GM12892 (cell line): ENCODE data around the gene KLK14.

Source experiments
- DNase-seq: peaks from one replicate; pipeline ENCODE4 v3.0.0; 2011; ENCODE audit not compliant: insufficient read length
- FAIRE-seq: peaks from 2 replicates; lab custom pipeline; 2011; peaks lifted over from hg19 to GRCh38; lab: Jason Lieb, UNC
- POLR2A ChIP-seq: IDR thresholded peaks from 2 replicates; pipeline ENCODE4 v1.6.1; 2011; ENCODE audit warnings: low read depth, low read length, control low read depth
- POLR2AphosphoS5 ChIP-seq: IDR thresholded peaks from 2 replicates; pipeline ENCODE4 v1.6.1; 2011; ENCODE audit warnings: low read depth, low read length, control low read depth
- TAF1 ChIP-seq: IDR thresholded peaks from 2 replicates; pipeline ENCODE4 v1.6.1; 2011; ENCODE audit warnings: low read depth, mild to moderate bottlenecking, control low read depth, low read length, borderline replicate concordance

The KLK14 gene

GRCh38 chr19:51093510-51094345, 11.0 kb upstream of the KLK14 start:
- FAIRE-seq (no peak), DNase-seq (no peak)
- TF ChIP-seq TAF1, result no peak
- TF ChIP-seq POLR2AphosphoS5, result no peak
- TF ChIP-seq POLR2A, result no peak

GRCh38 chr19:51093101-51093500, 10.4 kb upstream of the KLK14 start:
- FAIRE-seq (no peak), DNase-seq (no peak)
- TF ChIP-seq POLR2AphosphoS5 (no peak), TAF1 (no peak), POLR2A (no peak)

DNA sequence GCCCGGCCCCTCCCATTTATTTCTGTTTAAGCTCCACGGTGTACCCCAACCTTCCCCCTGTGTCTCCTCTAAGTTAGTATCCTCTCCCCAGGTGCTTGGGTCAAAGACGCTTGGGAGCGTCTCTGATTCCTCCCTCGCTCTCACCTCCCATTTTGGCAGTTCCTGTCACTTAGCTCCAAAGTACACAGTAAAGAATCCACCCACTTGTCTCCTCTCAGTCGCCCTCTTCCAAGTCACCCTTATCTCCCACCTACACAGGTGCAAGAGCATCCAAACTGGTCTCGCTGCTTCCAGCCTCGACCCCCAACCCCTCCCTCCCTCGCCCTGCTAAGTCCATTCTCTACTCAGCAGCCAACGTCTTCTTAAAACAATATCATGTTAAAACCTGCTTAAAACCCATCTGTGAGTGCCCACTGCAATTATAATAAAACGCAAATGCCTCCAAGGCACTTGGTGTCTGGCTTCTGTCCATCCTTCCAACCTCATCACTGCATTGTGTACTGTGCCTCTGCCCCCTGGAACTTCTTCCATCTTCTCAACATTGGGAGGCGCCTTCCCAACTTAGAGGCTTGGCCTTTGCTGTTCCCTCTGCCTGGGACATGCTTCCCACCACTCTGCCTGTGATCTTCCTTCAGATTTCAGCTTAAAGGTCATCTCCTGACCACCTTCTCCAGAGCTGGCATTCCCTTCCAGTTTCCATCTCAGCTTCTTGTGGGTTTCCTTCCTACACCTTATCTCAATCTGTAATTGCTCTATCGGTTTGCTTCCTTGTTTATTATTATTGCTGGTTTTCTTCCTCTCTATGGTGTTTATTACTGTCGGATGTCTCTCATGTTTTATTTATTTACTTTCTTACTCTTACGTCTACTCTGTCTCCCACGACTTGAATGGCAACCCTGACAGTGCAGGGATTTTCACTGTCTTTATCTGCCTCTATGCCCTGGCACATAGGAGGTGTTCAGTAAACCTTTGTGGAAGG, 9.5 kb upstream of the KLK14 start:
- TF ChIP-seq TAF1 (no peak), POLR2A (no peak), POLR2AphosphoS5 (no peak)

DNA sequence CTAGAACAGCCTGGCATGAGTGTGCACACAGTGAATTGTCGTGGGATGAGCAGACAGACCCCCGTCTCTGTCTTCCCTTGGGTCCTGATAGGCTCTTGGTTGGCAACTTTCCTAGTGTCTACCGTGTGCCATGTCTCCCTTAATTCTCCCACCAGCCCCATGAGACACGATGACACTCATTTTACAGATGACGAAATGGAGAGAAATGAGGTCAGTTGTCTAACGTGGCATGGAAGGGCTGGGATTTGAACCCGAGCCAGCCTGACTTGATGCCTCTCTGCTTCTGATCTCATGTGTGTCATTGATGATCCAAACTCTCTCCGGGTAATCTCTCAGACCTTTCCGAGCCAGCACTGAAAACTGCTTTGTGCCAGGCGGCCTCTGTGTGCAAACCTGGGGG, 8.4 kb upstream of the KLK14 start:
- TF ChIP-seq TAF1 (no peak), POLR2AphosphoS5 (no peak)
- FAIRE-seq, result no peak

More for the DNA sequence above, 9.5 kb upstream of the KLK14 start:
- DNase-seq (no peak), FAIRE-seq (no peak)

DNA sequence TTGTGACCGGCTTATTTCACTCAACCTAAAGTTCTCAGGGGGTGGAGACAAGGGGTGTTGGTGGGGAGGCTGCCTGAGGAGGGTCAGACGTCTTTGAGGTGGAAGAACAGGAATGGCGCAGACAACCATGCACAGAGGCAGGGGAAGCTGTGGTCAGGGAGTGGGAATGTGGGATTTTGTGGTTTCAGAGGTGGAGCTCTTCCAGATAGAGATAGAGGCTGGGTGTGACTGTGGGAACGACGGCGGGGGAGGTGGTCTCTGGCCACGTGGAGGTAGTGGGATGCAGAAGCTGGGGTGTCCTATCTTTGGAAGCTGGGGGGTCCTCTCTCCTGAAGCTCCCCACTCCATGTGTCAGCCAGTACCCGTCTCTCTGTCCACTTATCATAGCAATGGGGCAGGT, 7.8 kb upstream of the KLK14 start:
- DNase-seq (no peak), FAIRE-seq (no peak)
- no peak for TF ChIP-seq TAF1
- no peak for TF ChIP-seq POLR2A
- TF ChIP-seq POLR2AphosphoS5, result no peak

More for the DNA sequence above, 8.4 kb upstream of the KLK14 start:
- DNase-seq, result no peak

DNA sequence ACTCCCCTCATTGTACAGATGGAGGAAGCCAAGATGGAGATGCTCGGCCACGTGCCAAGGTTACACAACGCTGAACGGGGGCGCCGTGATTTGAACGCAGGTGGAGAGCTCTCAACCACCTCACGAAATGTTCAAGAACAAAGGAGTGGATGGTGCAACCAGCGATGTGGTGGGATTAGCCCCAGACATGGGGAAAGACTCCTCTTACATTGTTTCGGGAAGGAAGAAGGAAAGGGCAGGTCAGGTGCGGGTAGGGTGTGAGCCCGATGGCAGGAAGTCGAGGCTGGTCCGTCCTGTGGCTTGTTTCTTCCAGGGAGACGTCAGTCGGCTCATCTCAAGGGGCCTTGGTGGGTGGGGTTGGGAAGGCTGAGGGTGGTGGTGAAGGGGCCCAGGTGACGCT, 7.1 kb upstream of the KLK14 start:
- FAIRE-seq, result no peak
- DNase-seq, result no peak
- TF ChIP-seq POLR2AphosphoS5 (no peak), POLR2A (no peak), TAF1 (no peak)

GRCh38 chr19:51086153-51086850, 3.6 kb upstream of the KLK14 start:
- DNase-seq (no peak), FAIRE-seq (no peak)
- no peak for TF ChIP-seq POLR2AphosphoS5

GRCh38 chr19:51084505-51084904, 1.8 kb upstream of the KLK14 start:
- DNase-seq (no peak), FAIRE-seq (no peak)
- TF ChIP-seq POLR2AphosphoS5, result no peak
- no peak for TF ChIP-seq TAF1
- no peak for TF ChIP-seq POLR2A

DNA sequence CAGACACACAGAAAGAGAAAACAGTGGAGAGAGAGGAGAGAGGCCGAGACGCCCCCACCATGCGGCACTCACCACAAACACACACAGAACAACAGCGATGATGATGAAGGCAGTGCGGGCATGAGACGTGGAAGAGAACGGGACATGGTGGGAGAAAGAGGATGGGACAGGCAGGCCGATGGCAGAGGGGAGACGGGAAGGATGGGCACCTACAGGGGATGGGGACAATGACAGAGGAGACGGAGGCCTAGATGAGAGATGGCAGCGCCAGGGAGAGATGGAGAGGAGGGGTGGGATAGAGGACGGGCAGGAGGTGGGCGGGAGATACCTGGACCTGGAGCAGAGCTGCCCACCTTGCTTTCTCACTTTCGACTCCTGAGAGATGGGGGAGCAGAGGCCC, 1.1 kb upstream of the KLK14 start:
- no peak for FAIRE-seq
- TF ChIP-seq POLR2A (no peak), TAF1 (no peak), POLR2AphosphoS5 (no peak)
- DNase-seq, result no peak

DNA sequence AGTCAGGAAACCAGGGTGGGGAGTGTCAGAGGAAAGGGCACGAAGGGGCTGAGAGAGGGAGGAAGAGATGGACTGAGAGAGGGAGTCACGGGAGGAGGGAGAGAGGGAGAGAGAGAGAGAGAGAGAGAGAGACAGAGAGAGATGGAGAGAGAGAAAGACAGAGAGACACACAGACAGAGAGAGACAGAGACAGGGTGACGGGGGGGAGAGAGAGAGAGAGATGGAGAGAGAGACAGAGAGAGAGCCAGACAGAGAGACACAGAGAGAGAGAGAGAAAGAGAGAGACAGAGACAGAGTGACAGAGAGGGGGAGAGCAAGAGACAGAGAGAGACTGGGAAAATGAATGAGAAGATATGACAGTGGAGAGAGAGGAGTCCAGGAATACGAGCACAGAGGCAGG, 494 bp upstream of the KLK14 start:
- no peak for DNase-seq
- TF ChIP-seq TAF1, result no peak
- no peak for TF ChIP-seq POLR2A
- no peak for TF ChIP-seq POLR2AphosphoS5
- no peak for FAIRE-seq

- DNase-seq (no peak), FAIRE-seq (no peak)
- TF ChIP-seq TAF1, result no peak
- TF ChIP-seq POLR2A, result no peak
- no peak for TF ChIP-seq POLR2AphosphoS5
Observed at GRCh38 chr19:51081476-51081875, 1.2 kb downstream of the KLK14 start.
